Endothelial cell (in vitro differentiated cells): Measurements from ENCODE around the gene TPPP2. TPM values are rescaled to one million over a fixed set of nuclear protein-coding genes. Genes with fewer than 3 reads are reported as not detected.

ENCODE experiments used
- DNase-seq: peaks from one replicate; pipeline ENCODE4 v3.0.0; 2021; ENCODE audit warnings: low spot score
- H3K27ac Mint-ChIP-seq: one replicate; pipeline ENCODE4 v1.8.0; 2021; ENCODE audit warnings: mixed read lengths, inconsistent platforms; ENCODE audit not compliant: unreplicated experiment
- H3K27me3 Mint-ChIP-seq: one replicate; pipeline ENCODE4 v1.8.0; 2021; ENCODE audit warnings: mild to moderate bottlenecking, moderate library complexity, mixed read lengths, inconsistent platforms; ENCODE audit not compliant: unreplicated experiment
- H3K36me3 Mint-ChIP-seq: one replicate; pipeline ENCODE4 v1.8.0; 2021; ENCODE audit warnings: mild to moderate bottlenecking, low read depth, mixed read lengths, inconsistent platforms; ENCODE audit not compliant: unreplicated experiment
- H3K4me1 Mint-ChIP-seq: one replicate; pipeline ENCODE4 v1.8.0; 2021; ENCODE audit warnings: mild to moderate bottlenecking, mixed read lengths, inconsistent platforms; ENCODE audit not compliant: unreplicated experiment
- H3K4me3 Mint-ChIP-seq: one replicate; pipeline ENCODE4 v1.8.0; 2021; ENCODE audit warnings: mild to moderate bottlenecking, mixed read lengths, inconsistent platforms; ENCODE audit not compliant: unreplicated experiment
- H3K9me3 Mint-ChIP-seq: one replicate; pipeline ENCODE4 v1.8.0; 2021; ENCODE audit warnings: mixed read lengths, inconsistent platforms; ENCODE audit not compliant: unreplicated experiment
- CTCF ChIP-seq: fragments of 200-600 bp; sonication (generic); IDR thresholded peaks from one replicate; pipeline ENCODE4 v1.5.0; 2021; ENCODE audit warnings: antibody characterized with exemption; ENCODE audit not compliant: unreplicated experiment
- total RNA-seq: library from RNA; stranded (reverse); fragmentation: NEBNext Ultra II Directional; extraction: Animal tissue kit (Norgen Biotek cat#: 25700); gene quantifications from one replicate; pipeline ENCODE4 v1.2.1, GENCODE V29; 2021; ENCODE audit not compliant: unreplicated experiment

The TPPP2 gene
- total RNA-seq, 1 donor from 2014 or later, result 0.62 TPM

- peaks cover 9% of the 10 kb centered on the region for H3K27me3 Mint-ChIP-seq
Measured at GRCh38 chr14:21047378-21047781, 17.4 kb downstream of the TPPP2 start.

GRCh38 chr14:21048638-21049037, 18.6 kb downstream of the TPPP2 start:
- Mint-ChIP-seq H3K27me3 (peaks cover 5% of the 10 kb centered on the region), H3K9me3 (no peaks in the 10 kb centered on the region), H3K36me3 (no peaks in the 10 kb centered on the region), H3K4me3 (no peak overlapping the region), H3K4me1 (peaks cover 10% of the 10 kb centered on the region), H3K27ac (no peak overlapping the region)
- TF ChIP-seq CTCF, result no peak
- no peak for DNase-seq

More at GRCh38 chr14:21047378-21047781, 17.4 kb downstream of the TPPP2 start:
- no peak for DNase-seq
- H3K36me3 Mint-ChIP-seq, result no peaks in the 10 kb centered on the region
- H3K9me3 Mint-ChIP-seq, result no peaks in the 10 kb centered on the region
- no peak overlapping the region for H3K27ac Mint-ChIP-seq
- H3K4me3 Mint-ChIP-seq, result no peak overlapping the region
- TF ChIP-seq CTCF, result no peak
- peaks cover 19% of the 10 kb centered on the region for H3K4me1 Mint-ChIP-seq

GRCh38 chr14:21049271-21049673, 19.3 kb downstream of the TPPP2 start:
- DNase-seq, result no peak
- Mint-ChIP-seq H3K9me3 (no peaks in the 10 kb centered on the region), H3K4me3 (no peak overlapping the region), H3K27me3 (peaks cover 5% of the 10 kb centered on the region), H3K36me3 (no peaks in the 10 kb centered on the region), H3K4me1 (peaks cover 8% of the 10 kb centered on the region), H3K27ac (no peak overlapping the region)
- TF ChIP-seq CTCF, result no peak

GRCh38 chr14:21050597-21050996, 20.6 kb downstream of the TPPP2 start:
- DNase-seq, result no peak
- Mint-ChIP-seq H3K27ac (no peak overlapping the region), H3K27me3 (peaks cover 3% of the 10 kb centered on the region), H3K4me1 (no peaks in the 10 kb centered on the region), H3K9me3 (no peaks in the 10 kb centered on the region), H3K4me3 (no peak overlapping the region), H3K36me3 (no peaks in the 10 kb centered on the region)
- TF ChIP-seq CTCF, result no peak

- H3K27ac Mint-ChIP-seq, result no peak overlapping the region
- DNase-seq, result no peak
- H3K4me3 Mint-ChIP-seq, result no peak overlapping the region
- no peaks in the 10 kb centered on the region for H3K9me3 Mint-ChIP-seq
- TF ChIP-seq CTCF, result no peak
- peaks cover 3% of the 10 kb centered on the region for H3K27me3 Mint-ChIP-seq
- H3K36me3 Mint-ChIP-seq, result no peaks in the 10 kb centered on the region
- no peaks in the 10 kb centered on the region for H3K4me1 Mint-ChIP-seq
Measured at GRCh38 chr14:21053184-21054122, 23.4 kb downstream of the TPPP2 start.
